ENCODE results near the gene ST6GALNAC6. TPM values are rescaled to one million over a fixed set of nuclear protein-coding genes. Genes with fewer than 3 reads are reported as not detected.

Gene ST6GALNAC6
- total RNA-seq, 1 donor from 2014 or later, result 94.7 TPM

- ATAC-seq, result no peak
- Histone ChIP-seq H3K27me3 (no peaks in the 10 kb centered on the region), H3K4me3 (peak overlapping the region; percentile 8), H3K36me3 (peaks cover 28% of the 10 kb centered on the region), H3K27ac (peak overlapping the region; percentile 2), H3K9me3 (no peaks in the 10 kb centered on the region), H3K4me1 (peaks cover 40% of the 10 kb centered on the region)
- no peak for DNase-seq
- no peak for TF ChIP-seq CTCF (IDR thresholded peaks at IDR 0.05)
- intact Hi-C loops (cut with DNase I), result no loop called here
Measured at GRCh38 chr9:127874301-127875221, 24.8 kb downstream of the ST6GALNAC6 start.

- Histone ChIP-seq H3K4me3 (no peak overlapping the region), H3K27me3 (no peaks in the 10 kb centered on the region), H3K9me3 (no peaks in the 10 kb centered on the region), H3K27ac (peak overlapping the region; percentile 2), H3K36me3 (peaks cover 31% of the 10 kb centered on the region), H3K4me1 (peaks cover 47% of the 10 kb centered on the region)
- intact Hi-C loops (cut with DNase I), result no loop called here
- TF ChIP-seq CTCF (IDR thresholded peaks at IDR 0.05), result no peak
- ATAC-seq, result peak; percentile 16
- peak; percentile 86 for DNase-seq
Measured at GRCh38 chr9:127873886-127874285, 25.5 kb downstream of the ST6GALNAC6 start.

GRCh38 chr9:127873223-127873691 lies 26.1 kb downstream of the ST6GALNAC6 start:
- Histone ChIP-seq H3K27me3 (no peaks in the 10 kb centered on the region), H3K4me1 (peaks cover 45% of the 10 kb centered on the region), H3K27ac (no peak overlapping the region), H3K4me3 (no peak overlapping the region), H3K36me3 (peaks cover 31% of the 10 kb centered on the region), H3K9me3 (no peaks in the 10 kb centered on the region)
- no peak for ATAC-seq
- intact Hi-C loops (cut with DNase I), result no loop called here
- DNase-seq, result no peak
- no peak for TF ChIP-seq CTCF (IDR thresholded peaks at IDR 0.05)

- TF ChIP-seq CTCF (IDR thresholded peaks at IDR 0.05), result no peak
- no peaks in the 10 kb centered on the region for H3K9me3 ChIP-seq
- intact Hi-C loops (cut with DNase I), result no loop called here
- no peak for ATAC-seq
- DNase-seq, result peak; percentile 63
- H3K4me1 ChIP-seq, result peaks cover 41% of the 10 kb centered on the region
- no peak overlapping the region for H3K27ac ChIP-seq
- H3K27me3 ChIP-seq, result no peaks in the 10 kb centered on the region
- H3K36me3 ChIP-seq, result peaks cover 37% of the 10 kb centered on the region
- H3K4me3 ChIP-seq, result no peak overlapping the region
Measured at GRCh38 chr9:127872369-127873222, 26.8 kb downstream of the ST6GALNAC6 start.

- Histone ChIP-seq H3K9me3 (no peaks in the 10 kb centered on the region), H3K27ac (no peak overlapping the region), H3K4me1 (peaks cover 36% of the 10 kb centered on the region), H3K27me3 (no peaks in the 10 kb centered on the region), H3K36me3 (peaks cover 39% of the 10 kb centered on the region), H3K4me3 (no peak overlapping the region)
- intact Hi-C loops (cut with DNase I), result no loop called here
- no peak for ATAC-seq
- peak; percentile 57 for DNase-seq
- no peak for TF ChIP-seq CTCF (IDR thresholded peaks at IDR 0.05)
Measured at GRCh38 chr9:127871531-127871930, 27.9 kb downstream of the ST6GALNAC6 start.
